PC-9 (cell line): Measurements from ENCODE around the gene INHBB. TPM values are rescaled to one million over a fixed set of nuclear protein-coding genes. Genes with fewer than 3 reads are reported as not detected.

Experiments used
- BruUV-seq: library from RNA; stranded (reverse); fragments of 400-500 nt; replicated peaks from 2 replicates; lab custom pipeline; 2021; lab: Mats Ljungman, UMichigan
- CTCF ChIA-PET: fragments of 300-600 bp; sonication (Branson Sonifier 250); formaldehyde crosslinking; loops from one replicate; lab custom pipeline; 2022; ENCODE audit warnings: antibody characterized with exemption; lab: Charles Lee
- POLR2A ChIA-PET: fragments of 300-600 bp; sonication (Branson Sonifier 250); formaldehyde crosslinking; loops from one replicate; lab custom pipeline; 2022; ENCODE audit warnings: antibody characterized with exemption; ENCODE audit not compliant: unreplicated experiment; lab: Charles Lee
- DNase-seq, 2 experiments: peaks; one replicate each; pipeline versions ENCODE4 v3.0.0 to v3.0.0-alpha.2; 2015 to 2022; ENCODE audit warnings: mixed read lengths in 1 of 2
- H2AFZ ChIP-seq: fragments of 200-600 bp; sonication (generic); 2 replicates; pipeline ENCODE4 v1.8.1; 2017; ENCODE audit warnings: antibody characterized with exemption
- H3F3A ChIP-seq: fragments of 200-600 bp; sonication (generic); 2 replicates; pipeline ENCODE4 v1.8.1; 2017; ENCODE audit warnings: antibody characterized with exemption, mild to moderate bottlenecking, low read depth; ENCODE audit not compliant: insufficient read depth
- H3K27ac ChIP-seq: fragments of 200-600 bp; sonication (generic); 2 replicates; pipeline ENCODE4 v1.6.1; 2016; ENCODE audit warnings: mixed run types
- H3K27me3 ChIP-seq: fragments of 200-600 bp; sonication (generic); 2 replicates; pipeline ENCODE4 v1.6.1; 2016; ENCODE audit warnings: low read depth, mixed run types; ENCODE audit not compliant: insufficient read depth
- H3K36me3 ChIP-seq: fragments of 200-600 bp; sonication (generic); 2 replicates; pipeline ENCODE4 v1.6.1; 2016; ENCODE audit warnings: low read depth, mixed run types
- H3K4me1 ChIP-seq: fragments of 200-600 bp; sonication (generic); replicated peaks from 2 replicates; pipeline ENCODE4 v1.6.1; 2016; ENCODE audit warnings: mixed run types; ENCODE audit not compliant: insufficient read depth
- H3K4me2 ChIP-seq: fragments of 200-600 bp; sonication (generic); 2 replicates; pipeline ENCODE4 v1.6.1; 2017; ENCODE audit warnings: mixed run types
- H3K4me3 ChIP-seq: fragments of 200-600 bp; sonication (generic); 2 replicates; pipeline ENCODE4 v1.6.1; 2016; ENCODE audit warnings: mixed run types
- H3K79me2 ChIP-seq: fragments of 200-600 bp; sonication (generic); 2 replicates; pipeline ENCODE4 v1.6.1; 2017; ENCODE audit warnings: low read depth, mixed run types
- H3K9me2 ChIP-seq: fragments of 200-600 bp; sonication (generic); 2 replicates; pipeline ENCODE4 v1.8.1; 2017; ENCODE audit warnings: mild to moderate bottlenecking; ENCODE audit not compliant: insufficient read depth
- H3K9me3 ChIP-seq: fragments of 200-600 bp; sonication (generic); 2 replicates; pipeline ENCODE4 v1.8.1; 2016; ENCODE audit warnings: low read depth; ENCODE audit not compliant: insufficient read depth
- H4K20me1 ChIP-seq: fragments of 200-600 bp; sonication (generic); 2 replicates; pipeline ENCODE4 v1.8.1; 2017; ENCODE audit not compliant: insufficient read depth
- CTCF ChIP-seq: fragments of 200-600 bp; sonication (generic); conservative IDR thresholded peaks from 2 replicates; pipeline ENCODE4 v1.6.1; 2017; ENCODE audit warnings: mixed run types, antibody characterized with exemption, mild to moderate bottlenecking, moderate library complexity
- EZH2 ChIP-seq: fragments of 200-600 bp; sonication (generic); IDR thresholded peaks from 2 replicates; pipeline ENCODE4 v1.8.0; 2017; ENCODE audit warnings: antibody characterized with exemption, low read depth
- intact Hi-C: fragments of 100-400 bp; cut with micrococcal nuclease; formaldehyde crosslinking; loops from one replicate; pipeline ENCODE4 v1.10.0; 2022; ENCODE audit not compliant: unreplicated experiment
- total RNA-seq: library from RNA; stranded (reverse); gene quantifications from 2 replicates; pipeline ENCODE4 v1.2.3, GENCODE V29; 2021

INHBB gene
- total RNA-seq, 1 experiment from 2014 or later = 57.5 TPM

- CTCF ChIA-PET = no interaction called here
- H3K36me3 ChIP-seq = no peaks in the 10 kb centered on the region
- peaks cover 17% of the 10 kb centered on the region for H3K4me1 ChIP-seq
- no TSS peak for BruUV-seq
- H3F3A ChIP-seq = peaks cover 11% of the 10 kb centered on the region
- H4K20me1 ChIP-seq = no peaks in the 10 kb centered on the region
- no peaks in the 10 kb centered on the region for H3K79me2 ChIP-seq
- no peaks in the 10 kb centered on the region for H3K9me3 ChIP-seq
- H3K9me2 ChIP-seq = no peaks in the 10 kb centered on the region
- POLR2A ChIA-PET = interaction anchor here (0.7 kb wide), 1 partner anchor 632 kb away, joined by 3 read pairs; the partner anchor contains the start of gene PTPN4
- H3K27ac ChIP-seq = no peak overlapping the region
- H3K4me3 ChIP-seq = no peak overlapping the region
- H3K27me3 ChIP-seq = no peaks in the 10 kb centered on the region
- H3K4me2 ChIP-seq = no peak overlapping the region
- H2AFZ ChIP-seq = no peak overlapping the region
- TF ChIP-seq CTCF (no peak), EZH2 (no peak)
- intact Hi-C loops = no loop called here
- DNase-seq = no peak
These were observed 46.2 kb downstream of the INHBB start for GRCh38 chr2:120391911-120392665.

- Histone ChIP-seq H3F3A (peaks cover 20% of the 10 kb centered on the region), H3K27me3 (no peaks in the 10 kb centered on the region), H3K27ac (no peak overlapping the region), H3K4me3 (no peak overlapping the region), H3K9me3 (no peaks in the 10 kb centered on the region), H3K4me2 (no peak overlapping the region), H3K9me2 (no peaks in the 10 kb centered on the region), H4K20me1 (no peaks in the 10 kb centered on the region), H2AFZ (no peak overlapping the region), H3K79me2 (no peaks in the 10 kb centered on the region), H3K4me1 (peaks cover 26% of the 10 kb centered on the region), H3K36me3 (no peaks in the 10 kb centered on the region)
- ChIA-PET POLR2A (no interaction called here), CTCF (no interaction called here)
- no peak for DNase-seq
- BruUV-seq = no TSS peak
- no peak for TF ChIP-seq EZH2
- no peak for TF ChIP-seq CTCF
- intact Hi-C loops = no loop called here
These were observed 47.0 kb downstream of the INHBB start for GRCh38 chr2:120392923-120393322.

- TF ChIP-seq EZH2 = no peak
- no peak for TF ChIP-seq CTCF
- no peak overlapping the region for H3K27ac ChIP-seq
- intact Hi-C loops = no loop called here
- H3K27me3 ChIP-seq = no peaks in the 10 kb centered on the region
- CTCF ChIA-PET = no interaction called here
- peaks cover 31% of the 10 kb centered on the region for H3K4me1 ChIP-seq
- H2AFZ ChIP-seq = no peak overlapping the region
- no TSS peak for BruUV-seq
- no peaks in the 10 kb centered on the region for H3K79me2 ChIP-seq
- H3K9me2 ChIP-seq = no peaks in the 10 kb centered on the region
- DNase-seq = no peak
- H3K9me3 ChIP-seq = no peaks in the 10 kb centered on the region
- peaks cover 25% of the 10 kb centered on the region for H3F3A ChIP-seq
- no peak overlapping the region for H3K4me3 ChIP-seq
- H3K36me3 ChIP-seq = no peaks in the 10 kb centered on the region
- H4K20me1 ChIP-seq = no peaks in the 10 kb centered on the region
- POLR2A ChIA-PET = no interaction called here
- H3K4me2 ChIP-seq = no peak overlapping the region
These were observed 47.5 kb downstream of the INHBB start for GRCh38 chr2:120393456-120393855.
